Kidney glomerular epithelial cell (primary cell): ENCODE data around the gene CLEC2B.
A peak's percentile ranks its signal among the peaks of the same experiment; 100 is the strongest.

ENCODE experiments used
- DNase-seq: peaks from one replicate; lab custom pipeline; 2025; lab: John Stamatoyannopoulos, UW

Gene CLEC2B

DNA sequence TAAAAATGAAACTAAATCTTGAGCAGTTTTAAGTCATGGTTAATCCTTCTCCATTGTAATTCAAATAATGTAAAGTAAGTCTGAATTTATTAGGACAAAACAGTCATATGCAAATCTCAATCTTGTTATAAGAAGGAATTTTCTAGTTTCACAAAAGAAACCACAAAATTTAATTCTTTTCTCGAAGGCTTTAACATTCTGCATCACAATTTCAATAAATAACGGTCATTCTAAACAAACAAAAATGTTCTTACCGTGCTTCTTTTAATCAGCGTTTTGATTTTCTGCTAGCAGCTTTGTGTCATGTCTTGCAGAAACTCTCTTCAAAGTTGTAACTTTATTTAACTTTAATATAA lies 225 bp downstream of the CLEC2B start:
- no peak for DNase-seq

DNA sequence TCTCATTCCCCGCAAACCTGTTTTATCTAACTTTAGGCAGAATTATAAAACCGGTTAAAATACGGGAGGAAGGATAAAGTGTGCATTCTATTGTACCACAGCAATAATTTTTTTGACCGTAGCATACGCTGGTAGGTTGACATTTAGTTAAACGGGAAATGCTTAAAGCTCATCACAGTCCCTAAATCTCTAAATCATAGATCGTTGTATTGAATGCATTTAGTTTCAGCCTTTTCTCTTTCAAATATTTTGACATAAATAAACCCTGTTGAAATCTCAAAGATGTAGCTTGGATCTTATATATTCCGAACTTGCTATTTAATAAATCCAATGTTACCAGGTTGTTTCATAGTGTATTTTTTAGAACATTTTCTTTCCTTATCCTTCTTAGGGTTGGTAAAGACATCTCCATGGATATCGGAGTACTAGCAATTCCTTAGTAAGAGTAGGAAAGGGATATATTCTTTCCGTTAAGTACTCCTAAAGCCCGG lies 798 bp downstream of the CLEC2B start:
- DNase-seq, result no peak

DNA sequence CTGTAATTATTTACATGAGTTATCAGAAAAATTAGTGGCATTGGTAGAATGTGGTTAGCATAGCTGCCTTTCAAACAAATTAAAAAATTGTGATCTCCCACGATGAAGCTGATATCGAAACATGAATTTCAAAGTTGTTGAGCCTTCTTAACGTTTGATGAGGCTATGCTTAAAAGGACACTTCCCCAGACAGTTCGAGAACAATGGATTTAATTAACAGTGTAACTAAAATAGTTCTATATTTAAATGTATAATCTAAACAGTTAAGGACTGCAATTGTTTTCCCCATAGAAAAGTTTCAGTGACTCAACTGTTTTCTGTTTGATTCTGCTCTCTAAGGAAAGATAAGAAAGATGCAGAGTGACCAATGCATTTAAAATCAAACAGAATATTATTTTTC lies 1.6 kb downstream of the CLEC2B start:
- DNase-seq, result no peak

GRCh38 chr12:9866860-9867269 lies 2.3 kb downstream of the CLEC2B start:
- DNase-seq, result no peak

- no peak for DNase-seq
These were observed 4.1 kb downstream of the CLEC2B start for GRCh38 chr12:9864913-9865675.

GRCh38 chr12:9858135-9858534 lies 11.0 kb downstream of the CLEC2B start:
- no peak for DNase-seq

- DNase-seq, result no peak
These were observed 12.3 kb downstream of the CLEC2B start for GRCh38 chr12:9856894-9857293.

DNA sequence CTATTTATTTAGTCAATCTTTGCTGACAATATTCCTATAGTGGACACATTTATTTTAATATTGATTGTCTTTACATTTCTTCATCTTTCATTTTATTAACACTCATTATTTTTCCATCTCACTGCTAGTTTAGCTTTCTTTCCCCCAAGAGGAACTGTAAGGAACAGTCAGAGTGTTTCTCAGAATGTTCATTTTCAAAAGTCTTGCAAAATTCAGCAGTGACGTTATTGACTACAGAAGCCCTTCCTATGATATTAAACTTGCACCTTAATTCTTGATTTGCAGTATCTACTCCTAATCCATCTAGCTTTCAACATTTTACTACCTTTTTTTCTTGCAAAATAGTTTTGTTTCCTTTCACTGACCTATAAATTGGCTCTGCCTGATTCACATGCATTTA lies 13.0 kb downstream of the CLEC2B start:
- DNase-seq, result no peak

DNA sequence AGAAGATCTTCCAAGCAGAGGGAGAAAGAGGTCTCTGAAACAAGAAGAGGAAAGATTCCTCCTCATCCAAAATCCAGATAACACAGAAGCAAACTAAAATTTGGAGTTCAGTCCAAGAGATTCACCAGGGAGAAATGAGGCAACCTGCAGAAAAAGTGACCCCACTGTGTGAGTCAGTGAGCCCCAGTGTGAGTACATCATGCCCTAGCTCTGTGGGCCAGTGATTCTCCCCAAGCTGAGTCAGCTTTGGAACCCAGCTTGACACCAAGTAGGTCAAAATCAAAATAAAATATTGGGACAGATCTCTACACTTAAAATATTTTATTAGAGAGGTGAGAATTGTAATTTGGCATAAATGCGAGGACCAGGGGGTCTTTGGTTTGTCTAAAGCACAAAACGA lies 17.2 kb downstream of the CLEC2B start:
- no peak for DNase-seq

GRCh38 chr12:9851050-9851449 lies 18.1 kb downstream of the CLEC2B start:
- no peak for DNase-seq

- DNase-seq, result no peak
These were observed 20.3 kb downstream of the CLEC2B start for GRCh38 chr12:9848899-9849298.

DNA sequence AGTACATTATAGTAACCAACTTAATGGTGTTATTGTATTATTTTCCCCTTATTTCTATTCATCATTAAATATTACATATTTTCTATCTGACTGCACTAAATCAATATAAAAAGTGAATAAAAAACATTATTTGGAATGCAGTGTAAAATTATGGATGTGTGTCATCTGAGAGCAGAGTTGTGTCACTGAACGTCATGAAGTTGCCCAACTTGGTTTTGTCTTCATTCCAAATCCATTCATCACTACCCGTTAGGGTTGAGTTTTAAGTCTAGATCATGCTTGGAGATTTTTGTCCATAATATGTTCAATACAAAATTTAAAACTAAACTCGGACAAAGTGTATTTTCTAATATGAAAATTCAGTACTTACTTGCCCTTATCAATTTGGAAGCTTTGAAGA lies 25.7 kb downstream of the CLEC2B start:
- no peak for DNase-seq

DNA sequence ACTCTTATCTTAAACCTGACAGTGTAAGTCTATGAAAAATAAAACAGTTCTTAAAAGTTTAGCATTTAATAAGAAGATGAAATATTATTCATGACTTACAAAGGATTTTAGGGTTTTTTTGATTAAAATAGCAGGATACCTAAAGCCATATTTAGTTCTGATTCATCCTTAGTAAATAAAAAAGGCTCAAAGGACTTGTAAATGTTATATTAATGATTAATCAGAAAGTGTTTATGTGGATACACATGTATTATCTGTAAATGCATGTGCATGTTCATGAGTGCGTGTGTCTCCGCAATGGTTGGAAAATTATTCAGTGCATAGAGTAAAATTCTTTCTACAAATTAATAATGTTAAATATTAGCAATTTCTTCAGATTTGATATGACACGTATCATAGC lies 37.4 kb downstream of the CLEC2B start:
- no peak for DNase-seq

GRCh38 chr12:9829982-9830381 lies 39.2 kb downstream of the CLEC2B start:
- DNase-seq, result no peak

DNA sequence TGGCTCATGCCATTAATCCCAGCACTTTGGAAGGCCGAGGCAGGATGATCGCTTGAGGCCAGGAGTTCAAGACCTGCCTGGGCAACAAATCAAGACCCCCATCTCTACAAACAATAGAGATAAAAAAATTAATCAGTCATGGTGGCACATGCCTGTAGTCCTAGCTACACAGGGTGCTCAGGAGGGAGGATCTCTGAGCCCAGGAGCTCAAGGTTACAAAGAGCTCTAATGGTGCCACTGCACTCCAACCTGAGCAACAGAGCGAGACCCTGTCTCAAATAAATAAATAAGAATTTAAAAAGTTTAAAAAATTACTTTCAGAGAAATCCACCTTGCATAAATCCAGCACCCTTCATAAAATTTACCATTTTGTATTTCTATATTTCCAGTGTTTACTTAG lies 39.7 kb downstream of the CLEC2B start:
- DNase-seq, result no peak

DNA sequence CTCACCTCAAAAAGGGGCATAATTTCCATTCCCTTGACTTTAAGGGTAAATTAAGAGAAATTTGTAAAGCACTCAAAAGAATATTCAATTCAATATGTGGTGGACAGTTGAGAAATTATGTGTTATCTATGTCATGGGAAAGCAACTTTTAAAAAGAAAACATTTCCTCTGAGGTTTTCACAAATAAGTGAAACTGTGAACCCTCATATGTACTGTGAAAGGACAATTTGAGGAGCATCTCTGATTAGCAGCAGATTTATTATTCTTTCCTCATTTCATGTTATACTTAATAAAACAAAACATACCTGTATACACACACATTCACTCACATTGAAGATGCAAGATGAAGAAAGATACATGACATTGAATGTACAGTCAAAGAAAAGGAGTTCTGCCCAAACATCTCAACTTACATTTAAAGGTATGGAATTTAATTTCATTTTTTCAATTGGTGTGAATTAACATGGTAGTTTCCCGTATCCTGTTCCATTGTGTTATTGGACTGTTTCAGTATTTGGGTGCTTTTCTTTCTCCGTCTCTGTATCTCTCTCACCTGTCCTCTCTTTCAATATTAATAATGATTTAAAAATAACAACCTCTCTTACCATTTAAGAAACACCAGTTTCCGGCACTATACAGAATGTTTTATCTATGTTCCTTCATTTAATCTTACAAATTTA lies 41.8 kb downstream of the CLEC2B start, which contains the start of gene KLRF1:
TSS of gene KLRF1 (plus strand) at position 273 of the 680 bp plus-strand sequence. CDS start at position 337, 64 bp downstream.
- DNase-seq, result no peak

DNA sequence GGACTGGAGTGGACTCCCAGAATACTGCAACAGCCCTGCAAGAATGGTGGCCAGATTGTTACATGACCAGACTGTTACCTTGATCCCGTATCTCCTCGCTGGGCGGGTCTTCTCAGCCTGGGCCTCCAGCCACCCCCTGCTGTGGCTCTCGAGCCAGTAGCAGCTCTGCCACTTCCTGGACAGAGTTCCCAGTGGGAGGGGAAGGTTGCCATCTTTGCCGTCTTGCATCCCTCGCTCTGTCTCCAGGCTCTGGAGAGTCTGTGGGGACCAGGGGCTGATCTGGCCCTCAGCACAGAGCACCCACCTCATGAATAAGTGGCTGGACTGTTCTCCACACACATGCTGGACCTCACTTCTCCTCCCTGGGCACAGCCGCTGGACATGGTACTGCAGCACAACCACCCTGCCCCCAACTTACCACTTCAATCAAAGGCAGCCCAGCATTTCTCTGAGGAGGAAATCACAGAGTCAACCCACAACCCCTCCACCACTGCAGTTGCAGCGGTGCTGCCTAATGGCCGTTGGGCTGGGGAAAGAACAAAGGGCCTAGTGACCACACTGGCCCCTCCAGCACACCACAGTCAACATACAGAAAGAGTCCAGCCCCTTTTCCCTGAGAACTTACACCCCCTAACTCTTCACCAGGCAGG lies 48.7 kb downstream of the CLEC2B start:
- DNase-seq, result no peak

DNA sequence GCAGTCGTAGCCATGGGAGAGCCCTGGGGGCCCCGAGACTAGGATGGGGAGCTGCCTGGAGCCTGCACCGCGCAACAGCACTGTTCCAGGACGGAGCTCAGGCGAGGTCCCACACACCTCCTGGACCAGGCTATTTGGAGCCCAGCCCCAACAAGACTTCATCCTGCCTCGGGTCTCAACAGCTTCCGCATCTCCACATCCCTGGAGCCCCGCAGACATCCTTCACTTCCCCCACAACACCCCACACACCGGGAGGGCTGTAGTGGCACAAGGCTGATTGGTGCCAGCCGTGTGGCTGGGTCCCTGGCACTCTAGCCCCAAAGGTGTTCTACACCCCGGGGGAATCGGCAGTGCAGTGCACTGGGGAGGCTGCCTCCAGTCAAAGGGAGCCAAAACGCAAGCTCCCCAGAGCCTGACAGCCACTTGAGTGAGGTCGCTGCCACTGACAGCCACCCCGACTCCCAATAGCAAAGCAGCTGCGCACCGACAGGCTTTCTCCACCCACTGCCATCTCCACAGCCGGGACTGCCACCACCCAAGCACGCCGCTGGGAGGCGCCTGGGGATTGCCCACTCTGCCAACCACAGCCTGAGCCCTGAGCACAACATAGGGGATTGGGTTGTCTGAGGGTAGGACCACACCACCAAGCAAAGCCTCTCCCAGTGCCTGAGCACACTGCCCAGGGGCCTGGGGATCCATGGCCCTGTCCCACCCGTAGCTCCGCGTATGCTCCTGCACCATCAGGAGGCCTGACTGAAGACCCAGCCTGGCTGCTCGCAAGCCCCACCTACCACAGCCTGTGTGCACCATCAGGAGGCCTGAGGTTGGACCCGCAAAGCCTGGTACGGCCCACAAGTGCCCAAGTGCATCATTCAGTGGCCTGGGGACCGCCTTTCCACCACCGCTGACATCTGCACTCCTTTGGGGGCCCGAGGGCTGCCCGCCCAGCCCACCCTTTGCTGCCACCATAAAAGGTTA lies 55.0 kb downstream of the CLEC2B start:
- DNase-seq, result peak; percentile 21

GRCh38 chr12:9811621-9812020 lies 57.5 kb downstream of the CLEC2B start:
- DNase-seq, result no peak

DNA sequence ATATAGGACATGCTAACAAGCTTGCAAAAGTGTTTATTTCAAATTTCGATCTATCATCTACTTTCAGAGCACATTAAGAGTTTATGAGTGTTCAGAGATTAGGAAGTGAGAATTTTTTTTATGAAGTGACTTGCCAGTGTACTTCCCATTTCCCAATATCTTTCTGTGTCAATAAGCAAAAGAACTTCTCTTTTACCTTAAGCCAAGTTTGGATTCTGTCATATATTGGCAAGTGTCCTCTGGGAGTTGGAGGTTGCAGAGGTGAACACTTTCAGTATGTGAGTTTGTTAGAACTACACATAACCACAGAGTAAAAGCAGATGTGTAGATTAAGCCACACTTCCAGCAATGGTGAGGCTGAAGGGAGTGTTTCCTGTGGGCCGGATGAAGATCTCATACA lies 58.5 kb downstream of the CLEC2B start:
- no peak for DNase-seq

GRCh38 chr12:9809866-9810265 lies 59.3 kb downstream of the CLEC2B start:
- DNase-seq, result no peak

DNA sequence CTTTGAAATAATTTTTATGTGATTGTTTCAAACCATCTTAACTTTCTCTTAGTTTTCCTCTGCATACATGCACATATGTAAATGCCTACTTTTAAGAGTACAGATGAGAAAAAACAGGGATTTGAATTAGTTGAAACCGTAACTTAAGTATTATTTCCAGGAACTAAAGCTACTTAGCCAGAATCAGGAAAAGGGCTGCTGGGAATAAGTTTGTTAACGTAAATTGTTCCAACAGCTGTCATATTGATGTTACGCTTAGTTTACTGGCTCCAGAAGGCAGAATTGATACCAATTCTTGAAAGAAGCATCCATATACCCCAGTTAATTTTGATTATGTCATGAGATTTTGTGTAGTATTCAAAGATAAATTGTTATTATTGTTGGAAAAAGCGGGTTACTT lies 59.8 kb downstream of the CLEC2B start:
- no peak for DNase-seq
